ENCODE measurements around the gene TPPP2.
A peak's percentile ranks its signal among the peaks of the same experiment; 100 is the strongest.

The TPPP2 gene

GRCh38 chr14:21059842-21060613 is 30.0 kb downstream of the TPPP2 start:
- DNase-seq, result no peak

- DNase-seq, result no peak
Observed at GRCh38 chr14:21060614-21061346, 30.8 kb downstream of the TPPP2 start.

GRCh38 chr14:21061347-21061668 is 31.3 kb downstream of the TPPP2 start:
- DNase-seq, result no peak

GRCh38 chr14:21063479-21063878 is 33.5 kb downstream of the TPPP2 start:
- DNase-seq, result no peak

GRCh38 chr14:21066882-21067502 is 37.0 kb downstream of the TPPP2 start:
- DNase-seq, result no peak

- DNase-seq, result peak; percentile 72
Observed at GRCh38 chr14:21068521-21069387, 38.7 kb downstream of the TPPP2 start.

- peak; percentile 64 for DNase-seq
Observed at GRCh38 chr14:21069388-21070082, 39.5 kb downstream of the TPPP2 start.

- no peak for DNase-seq
Observed at GRCh38 chr14:21070083-21070609, 40.1 kb downstream of the TPPP2 start, which contains the start of gene ARHGEF40. Gene ARHGEF40 (plus strand): TSS chr14:21070304. CDS start chr14:21070397, 93 bp downstream.

GRCh38 chr14:21070610-21071224 is 40.7 kb downstream of the TPPP2 start:
- peak; percentile 65 for DNase-seq

GRCh38 chr14:21071225-21072030 is 41.4 kb downstream of the TPPP2 start:
- DNase-seq, result peak; percentile 73

- no peak for DNase-seq
Observed at GRCh38 chr14:21072031-21072473, 42.0 kb downstream of the TPPP2 start.

- DNase-seq, result no peak
Observed at GRCh38 chr14:21072781-21073339, 42.8 kb downstream of the TPPP2 start.

- no peak for DNase-seq
Observed at GRCh38 chr14:21073921-21074320, 43.9 kb downstream of the TPPP2 start.

GRCh38 chr14:21074398-21075272 is 44.6 kb downstream of the TPPP2 start:
- no peak for DNase-seq

- DNase-seq, result no peak
Observed at GRCh38 chr14:21075719-21076437, 45.9 kb downstream of the TPPP2 start.

GRCh38 chr14:21077672-21078071 is 47.7 kb downstream of the TPPP2 start:
- no peak for DNase-seq

- no peak for DNase-seq
Observed at GRCh38 chr14:21078287-21078686, 48.3 kb downstream of the TPPP2 start.

GRCh38 chr14:21078726-21079125 is 48.7 kb downstream of the TPPP2 start:
- no peak for DNase-seq

All from activated CD8-positive, alpha-beta memory T cell treated with anti-CD3 and anti-CD28 coated beads for 24 hours (primary cell).